ENCODE results near the gene B3GALNT2. TPM values are rescaled to one million over a fixed set of nuclear protein-coding genes. Genes with fewer than 3 reads are reported as not detected.
A peak's percentile ranks its signal among the peaks of the same experiment; 100 is the strongest.
"Not testable (repeated sequence)": the region's sequence is repeated elsewhere in the genome, so short reads cannot be mapped to it uniquely, and the experiment has no call there.

Gene B3GALNT2
- total and polyA plus RNA-seq, 8 donors = 2.4 to 126 (median 14.7) TPM

DNA sequence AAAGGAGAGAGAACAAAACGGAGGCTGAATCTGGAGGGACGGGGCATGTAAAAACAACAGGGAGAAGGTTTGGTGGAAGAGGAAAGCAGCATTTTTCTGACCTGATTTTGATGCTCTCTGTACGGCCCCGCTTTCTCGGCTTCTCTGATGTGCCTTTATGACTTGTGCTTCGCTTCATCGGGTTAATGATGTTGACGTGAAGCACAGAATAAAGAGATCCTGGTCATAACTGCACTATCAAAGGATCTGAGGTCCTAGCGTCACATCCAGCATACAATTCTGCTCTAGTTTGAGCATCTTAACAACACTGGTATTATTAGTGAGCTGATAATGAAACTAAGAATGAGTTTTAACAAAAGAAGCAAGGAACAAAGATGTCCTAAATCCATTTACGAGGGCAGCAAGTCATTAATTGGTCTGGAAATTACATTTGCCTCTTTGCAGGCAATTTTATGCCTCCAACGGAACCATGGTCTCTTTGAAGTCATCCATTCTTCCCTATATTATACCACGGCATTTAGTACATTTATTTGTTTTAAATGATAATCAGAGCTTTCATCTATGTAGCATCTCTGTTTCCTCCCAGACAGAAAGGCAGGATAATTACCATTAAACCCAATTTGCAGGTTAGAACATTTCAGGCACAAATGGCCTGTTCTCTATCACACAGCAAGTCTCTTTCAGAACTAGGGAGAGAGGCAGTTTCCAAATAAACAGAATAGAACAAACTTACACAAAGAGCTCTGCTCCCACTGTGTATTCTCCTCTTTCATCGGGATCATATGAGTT lies 45.3 kb upstream of the B3GALNT2 start:
- intact Hi-C loops (cut with DNase I; ENCODE audit: low total_unique reads) = no loop called here
- WGBS, 5 donors = 78 to 86% (median 79%) methylated on average over 13 of the region's 13 CpGs
- H3K27ac ChIP-seq = no peak overlapping the region
- no peak overlapping the region for H3K4me3 ChIP-seq
- no peaks in the 10 kb centered on the region for H3K36me3 ChIP-seq
- H3K27me3 ChIP-seq = peaks cover 0 to 7% (median 0%) of the 10 kb centered on the region in 3 donors
- no peaks in the 10 kb centered on the region for H3K9me3 ChIP-seq
- H3K4me1 ChIP-seq = no peaks in the 10 kb centered on the region
- TF ChIP-seq POLR2A (IDR thresholded peaks at IDR 0.05) = no peak
- TF ChIP-seq POLR2AphosphoS5 (IDR thresholded peaks at IDR 0.05) = no peak
- TF ChIP-seq EP300 (IDR thresholded peaks at IDR 0.05) = no peak
- TF ChIP-seq, protein P1, sequence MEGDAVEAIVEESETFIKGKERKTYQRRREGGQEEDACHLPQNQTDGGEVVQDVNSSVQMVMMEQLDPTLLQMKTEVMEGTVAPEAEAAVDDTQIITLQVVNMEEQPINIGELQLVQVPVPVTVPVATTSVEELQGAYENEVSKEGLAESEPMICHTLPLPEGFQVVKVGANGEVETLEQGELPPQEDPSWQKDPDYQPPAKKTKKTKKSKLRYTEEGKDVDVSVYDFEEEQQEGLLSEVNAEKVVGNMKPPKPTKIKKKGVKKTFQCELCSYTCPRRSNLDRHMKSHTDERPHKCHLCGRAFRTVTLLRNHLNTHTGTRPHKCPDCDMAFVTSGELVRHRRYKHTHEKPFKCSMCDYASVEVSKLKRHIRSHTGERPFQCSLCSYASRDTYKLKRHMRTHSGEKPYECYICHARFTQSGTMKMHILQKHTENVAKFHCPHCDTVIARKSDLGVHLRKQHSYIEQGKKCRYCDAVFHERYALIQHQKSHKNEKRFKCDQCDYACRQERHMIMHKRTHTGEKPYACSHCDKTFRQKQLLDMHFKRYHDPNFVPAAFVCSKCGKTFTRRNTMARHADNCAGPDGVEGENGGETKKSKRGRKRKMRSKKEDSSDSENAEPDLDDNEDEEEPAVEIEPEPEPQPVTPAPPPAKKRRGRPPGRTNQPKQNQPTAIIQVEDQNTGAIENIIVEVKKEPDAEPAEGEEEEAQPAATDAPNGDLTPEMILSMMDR (IDR thresholded peaks at IDR 0.05) = no peak
- DNase-seq = no peak

DNA sequence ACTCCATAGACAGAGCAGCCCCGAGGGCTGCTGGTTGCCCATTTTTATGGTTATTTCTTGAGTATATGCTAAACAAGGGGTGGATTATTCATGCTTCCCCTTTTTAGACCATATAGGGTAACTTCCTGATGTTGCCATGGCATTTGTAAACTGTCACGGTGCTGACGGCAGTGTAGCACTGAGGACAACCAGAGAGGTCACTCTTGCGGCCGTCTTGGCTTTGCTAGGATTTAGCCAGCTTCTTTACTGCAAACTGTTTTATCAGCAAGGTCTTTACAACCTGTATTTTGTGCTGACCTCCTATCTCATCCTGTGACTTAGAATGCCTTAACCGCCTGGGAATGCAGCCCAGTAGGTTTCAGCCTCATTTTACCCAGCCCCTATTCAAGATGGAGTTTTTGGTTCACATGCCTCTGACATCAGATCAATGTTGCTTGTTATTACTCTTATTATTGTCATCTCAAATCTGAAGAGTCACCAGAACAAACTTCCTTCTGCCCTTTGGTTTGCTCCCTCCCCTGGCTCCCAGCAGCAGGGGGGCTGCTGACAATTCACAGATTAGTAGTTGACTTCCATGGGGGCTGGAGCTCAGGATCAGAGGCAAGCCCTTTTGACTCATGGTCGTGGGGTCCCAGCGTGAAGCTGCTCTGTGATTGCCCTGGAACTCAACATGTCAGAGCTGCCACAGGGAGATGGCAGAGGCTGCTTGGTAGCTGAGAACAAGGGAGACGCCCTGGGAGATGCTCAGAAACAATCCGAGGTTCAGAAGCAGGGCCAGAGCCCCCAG lies 42.3 kb upstream of the B3GALNT2 start:
- H3K27ac ChIP-seq; H3K4me1 ChIP-seq; intact Hi-C loops (cut with DNase I; ENCODE audit: low total_unique reads); H3K36me3 ChIP-seq; H3K27me3 ChIP-seq; H3K9me3 ChIP-seq; H3K4me3 ChIP-seq: not testable (repeated sequence)
- WGBS, 5 donors = 34 to 46% (median 41%) methylated on average over 10 of the region's 10 CpGs
- DNase-seq = peak in 1 of 2 donors; percentile 31

DNA sequence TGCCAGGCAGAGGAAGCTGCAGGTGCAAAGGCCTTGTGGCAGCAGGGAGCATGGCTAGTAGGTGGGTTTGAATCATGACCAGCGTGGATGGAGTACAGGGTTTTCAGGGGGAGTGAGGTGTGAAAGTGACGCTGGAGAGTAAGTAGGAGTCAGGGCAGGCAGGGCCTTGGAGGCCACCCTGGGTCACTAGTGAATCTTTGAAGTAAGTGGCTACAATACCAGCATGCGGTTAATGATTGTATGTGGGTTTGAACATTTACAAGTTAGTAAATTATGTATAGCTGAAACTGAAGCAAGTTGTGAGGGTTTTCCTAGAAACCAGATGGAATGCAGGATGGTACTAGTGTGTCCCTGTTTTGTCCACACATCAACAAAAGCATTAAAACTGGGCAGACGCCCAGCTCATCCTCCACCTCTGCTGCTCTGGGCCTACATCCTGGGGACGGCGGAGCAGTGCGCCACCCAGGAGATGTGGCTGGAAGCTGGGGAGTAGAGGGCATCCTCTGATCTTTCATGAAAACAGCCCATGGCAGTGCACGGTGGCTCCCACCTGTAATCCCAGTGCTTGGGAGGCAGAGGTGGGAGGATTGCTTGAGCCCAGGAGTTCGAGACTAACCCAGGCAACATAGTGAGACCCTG lies 41.2 kb upstream of the B3GALNT2 start:
- Histone ChIP-seq H3K36me3 (no peaks in the 10 kb centered on the region), H3K4me3 (no peak overlapping the region), H3K9me3 (no peaks in the 10 kb centered on the region), H3K27ac (no peak overlapping the region), H3K4me1 (no peaks in the 10 kb centered on the region), H3K27me3 (peaks cover 0 to 7% (median 0%) of the 10 kb centered on the region in 3 donors)
- intact Hi-C loops (cut with DNase I; ENCODE audit: low total_unique reads) = no loop called here
- WGBS, 5 donors = 86 to 94% (median 91%) methylated on average over 9 of the region's 9 CpGs
- no peak for DNase-seq
- TF ChIP-seq EP300 (IDR thresholded peaks at IDR 0.05) = no peak
- TF ChIP-seq, protein P1 (IDR thresholded peaks at IDR 0.05) = no peak
- no peak for TF ChIP-seq POLR2AphosphoS5 (IDR thresholded peaks at IDR 0.05)
- no peak for TF ChIP-seq POLR2A (IDR thresholded peaks at IDR 0.05)

DNA sequence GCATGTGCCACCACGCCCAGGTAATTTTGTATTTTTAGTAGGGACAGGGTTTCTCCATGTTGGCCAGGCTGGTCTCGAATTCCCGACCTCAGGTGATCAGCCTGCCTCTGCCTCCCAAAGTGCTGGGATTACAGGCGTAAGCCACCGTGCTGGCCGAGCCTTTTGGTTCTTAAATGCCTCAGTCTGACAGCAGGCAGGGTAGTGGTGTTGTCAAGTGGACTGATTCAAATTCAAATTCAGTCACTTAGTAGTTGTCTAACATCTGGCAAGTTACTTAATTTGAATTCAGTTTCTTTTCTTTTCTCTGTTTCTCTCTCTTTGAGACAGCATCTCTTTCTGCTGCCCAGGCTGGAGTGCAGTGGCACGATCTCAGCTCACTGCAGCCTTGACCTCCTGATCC lies 38.6 kb upstream of the B3GALNT2 start:
- H3K9me3 ChIP-seq; H3K4me1 ChIP-seq; intact Hi-C loops (cut with DNase I; ENCODE audit: low total_unique reads); H3K36me3 ChIP-seq; H3K27me3 ChIP-seq; H3K27ac ChIP-seq; H3K4me3 ChIP-seq; DNase-seq: not testable (repeated sequence)
- WGBS, 5 donors = 66 to 85% (median 82%) methylated on average over 7 of the region's 7 CpGs

DNA sequence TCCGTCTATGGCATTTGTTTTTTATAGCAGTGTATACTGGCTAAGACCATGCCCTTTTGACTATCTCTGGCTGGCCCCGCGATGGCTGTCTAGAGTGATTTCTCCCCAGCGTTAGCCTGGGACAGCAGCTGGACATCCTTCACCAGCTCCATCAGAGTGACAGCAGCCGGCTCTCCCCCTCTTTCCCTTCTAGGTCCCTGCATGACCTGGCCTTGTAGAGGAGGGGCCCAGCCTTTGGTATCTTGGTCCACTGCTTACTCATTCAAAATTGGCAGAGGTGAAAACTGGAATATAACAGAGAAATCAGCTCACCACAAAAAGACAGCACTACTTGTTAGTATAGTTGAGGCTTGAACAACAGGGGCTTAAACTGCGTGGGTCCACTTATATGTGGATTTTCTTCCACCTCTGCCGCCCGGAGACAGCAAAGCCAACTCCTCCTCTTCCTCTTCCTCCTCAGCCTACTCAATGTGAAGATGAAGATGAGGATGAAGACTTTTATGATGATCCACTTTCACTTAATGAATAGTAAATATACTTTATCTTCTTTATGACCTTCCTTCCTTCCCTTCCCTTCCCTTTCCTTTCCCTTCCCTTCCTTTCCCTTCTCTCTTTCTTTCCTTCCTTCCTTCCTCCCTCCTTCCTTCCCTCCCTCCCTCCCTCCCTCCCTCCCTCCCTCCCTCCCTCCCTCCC lies 29.4 kb upstream of the B3GALNT2 start:
- TF ChIP-seq EP300 (IDR thresholded peaks at IDR 0.05) (no peak), POLR2A (IDR thresholded peaks at IDR 0.05) (no peak), POLR2AphosphoS5 (IDR thresholded peaks at IDR 0.05) (no peak)
- TF ChIP-seq, protein P1 (IDR thresholded peaks at IDR 0.05) = no peak
- 71 to 79% (median 72%) methylated on average over 8 of the region's 8 CpGs for WGBS, 5 donors
- intact Hi-C loops (cut with DNase I; ENCODE audit: low total_unique reads) = no loop called here
- no peak for DNase-seq
- no peak overlapping the region for H3K4me3 ChIP-seq
- H3K36me3 ChIP-seq = no peaks in the 10 kb centered on the region
- H3K4me1 ChIP-seq = no peaks in the 10 kb centered on the region
- no peak overlapping the region for H3K27ac ChIP-seq
- H3K9me3 ChIP-seq = no peaks in the 10 kb centered on the region
- H3K27me3 ChIP-seq = no peaks in the 10 kb centered on the region
